Globus pallidus (tissue), 1 donor: ENCODE measurements around the gene RUVBL2.

Source experiments
- DNase-seq: peaks from one replicate; pipeline ENCODE4 v3.0.0-alpha.2; 2015; ENCODE audit warnings: low spot score

The RUVBL2 gene

DNA sequence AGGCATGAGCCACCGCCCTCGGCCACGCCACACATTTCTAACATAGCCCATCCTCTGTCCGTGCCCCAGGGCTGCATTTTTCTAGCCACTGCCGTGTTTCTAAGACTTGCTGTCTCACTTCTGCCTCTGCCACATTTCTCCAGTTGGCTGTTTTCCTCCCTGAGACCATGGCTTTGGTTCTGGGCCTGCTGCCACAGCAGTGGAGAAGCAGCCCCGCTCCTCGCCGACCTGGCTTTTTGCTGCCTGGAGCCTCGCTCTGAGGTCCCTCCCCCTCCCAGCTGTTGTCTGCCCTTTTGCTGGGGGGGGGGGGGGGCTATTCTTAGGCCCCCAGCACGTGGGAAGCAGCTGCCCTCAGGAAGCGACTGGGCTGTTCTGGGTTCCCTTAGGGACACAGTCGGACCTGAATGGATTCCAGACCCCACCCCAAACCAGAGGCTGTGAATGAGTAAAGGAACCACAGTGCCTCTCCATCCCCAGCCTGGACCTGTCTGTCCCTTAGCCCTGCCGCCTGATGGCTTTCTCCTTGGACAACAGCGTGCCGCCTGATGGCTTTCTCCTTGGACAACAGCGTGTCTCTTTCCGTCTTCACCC lies 3.9 kb upstream of the RUVBL2 start:
- no peak for DNase-seq

DNA sequence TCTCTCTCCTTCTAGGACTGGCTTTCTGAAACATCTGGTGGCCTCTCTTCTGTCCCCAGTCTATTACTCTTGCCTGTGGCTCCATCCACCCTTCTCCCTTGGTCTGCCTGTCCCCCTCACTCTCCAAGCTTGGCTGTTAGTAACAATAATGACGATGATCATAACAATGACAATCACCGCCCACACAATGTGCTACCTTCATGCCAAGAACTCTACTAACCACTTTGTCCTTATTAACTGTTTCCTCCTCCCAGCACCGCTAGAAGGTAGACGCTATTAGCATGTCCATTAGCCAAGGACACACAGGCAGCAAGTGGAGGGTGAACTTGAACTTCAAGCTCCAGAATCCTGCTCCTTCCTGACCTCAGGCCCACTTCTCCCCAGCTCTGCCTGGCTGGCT lies 3.3 kb upstream of the RUVBL2 start:
- no peak for DNase-seq

DNA sequence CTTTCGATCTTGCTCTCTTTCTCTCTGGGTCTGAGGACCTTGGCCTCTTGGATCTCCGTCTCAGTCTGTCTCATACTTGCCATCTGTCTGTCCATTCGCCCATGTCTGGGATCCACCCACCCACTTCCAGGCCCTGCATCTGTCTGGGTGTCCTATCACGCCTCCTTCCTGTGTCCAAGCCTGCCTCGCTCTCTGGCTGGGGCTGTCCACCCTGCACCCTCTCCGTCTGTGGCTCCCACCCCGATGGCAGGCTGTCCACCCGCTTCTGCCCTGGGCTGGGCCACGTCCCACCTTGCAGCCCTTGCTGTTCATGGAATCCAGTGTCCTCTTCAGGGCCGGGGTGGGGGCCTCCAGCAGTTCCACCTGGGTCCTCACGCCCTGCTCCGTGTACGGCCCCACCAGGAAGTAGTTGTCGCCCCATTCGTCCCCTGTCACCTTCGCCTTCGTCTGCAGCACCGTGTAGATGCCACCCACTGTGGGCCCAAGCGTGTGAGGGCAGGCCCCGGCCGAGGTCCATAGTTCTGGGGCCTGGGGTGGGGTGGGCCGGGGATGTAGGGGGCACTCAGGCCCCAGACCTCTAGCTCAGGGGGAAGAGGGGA lies 2.6 kb upstream of the RUVBL2 start:
- no peak for DNase-seq

DNA sequence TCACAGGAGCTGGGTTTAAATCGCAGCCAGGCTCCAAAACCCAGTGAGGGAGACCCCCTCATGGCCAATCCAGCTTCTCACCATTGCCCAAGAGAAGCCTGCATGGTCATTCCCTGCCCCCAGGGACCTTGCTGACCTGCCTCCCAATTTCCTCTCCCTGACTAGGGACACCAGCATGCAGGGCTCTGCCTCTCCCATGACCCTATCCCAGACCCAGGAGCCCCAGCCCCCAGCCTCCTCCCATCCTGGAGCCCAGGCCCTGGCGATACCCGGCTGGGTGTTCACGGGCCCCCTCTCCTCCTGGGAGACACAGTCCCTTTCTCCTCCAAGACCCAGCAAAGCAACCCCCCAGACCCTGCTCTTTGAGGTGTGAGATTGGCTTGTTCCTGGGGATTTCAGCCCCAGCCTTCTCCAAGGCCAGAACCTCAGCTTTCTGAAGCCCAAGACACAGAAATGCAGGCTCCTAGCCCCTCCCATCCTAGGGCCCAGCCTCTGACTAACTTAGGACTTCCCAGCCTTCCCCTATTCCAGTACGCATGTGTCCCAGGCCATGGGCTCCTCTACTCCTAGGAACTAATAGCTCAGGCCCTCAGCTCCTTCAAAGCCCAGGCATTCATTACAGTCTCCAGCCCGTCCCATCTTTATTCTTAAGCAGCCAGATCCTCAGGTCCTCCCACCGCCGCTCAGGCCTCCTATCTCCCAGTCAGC lies 1.7 kb upstream of the RUVBL2 start:
- DNase-seq, result no peak

DNA sequence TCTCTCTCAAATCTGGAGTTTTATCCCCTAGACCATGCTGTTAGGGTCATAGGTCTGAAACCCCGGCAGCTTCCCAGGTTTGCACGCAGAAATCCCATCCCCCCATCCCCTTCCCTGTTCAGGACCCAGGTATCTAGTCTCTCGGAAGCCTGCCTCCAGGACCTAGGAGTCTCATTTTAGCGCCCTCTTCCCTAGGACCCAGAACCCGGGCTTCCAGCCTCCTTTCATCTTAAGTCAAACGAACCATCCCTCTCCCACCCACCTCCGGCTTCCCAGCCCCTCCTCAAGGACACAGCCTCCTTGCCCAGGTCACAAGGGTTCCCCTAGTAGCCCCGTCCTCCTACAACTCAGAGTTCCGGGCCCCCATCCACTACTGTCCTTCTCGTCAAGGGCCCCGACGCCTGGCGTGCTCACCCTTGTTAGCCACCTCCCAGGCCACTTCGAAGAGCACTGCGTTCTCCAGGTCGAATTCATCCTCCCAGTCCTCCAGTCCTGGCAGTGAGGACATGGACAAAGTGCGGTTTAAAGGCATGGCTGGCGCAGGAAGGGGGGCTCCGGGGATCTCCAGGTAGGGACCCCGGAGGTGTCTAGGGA lies 1.0 kb upstream of the RUVBL2 start:
- DNase-seq, result no peak

DNA sequence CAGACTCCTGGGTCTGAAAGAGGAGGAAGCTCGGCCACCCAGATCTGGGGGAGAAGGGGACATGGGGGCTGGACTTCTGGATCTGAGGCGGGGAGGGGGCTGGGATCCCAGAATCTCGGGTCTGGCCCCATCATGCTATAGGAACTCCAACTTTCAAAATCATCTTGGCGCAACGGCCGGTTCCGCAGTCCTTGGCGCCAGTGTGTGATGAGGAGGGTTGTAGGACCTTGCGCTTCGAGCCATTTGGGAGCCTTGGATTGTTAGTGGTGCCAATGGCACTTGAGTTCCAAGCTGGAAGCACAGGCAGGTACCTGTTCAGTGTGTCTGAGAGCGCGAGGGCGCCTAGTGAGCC lies 324 bp downstream of the RUVBL2 start:
- no peak for DNase-seq

DNA sequence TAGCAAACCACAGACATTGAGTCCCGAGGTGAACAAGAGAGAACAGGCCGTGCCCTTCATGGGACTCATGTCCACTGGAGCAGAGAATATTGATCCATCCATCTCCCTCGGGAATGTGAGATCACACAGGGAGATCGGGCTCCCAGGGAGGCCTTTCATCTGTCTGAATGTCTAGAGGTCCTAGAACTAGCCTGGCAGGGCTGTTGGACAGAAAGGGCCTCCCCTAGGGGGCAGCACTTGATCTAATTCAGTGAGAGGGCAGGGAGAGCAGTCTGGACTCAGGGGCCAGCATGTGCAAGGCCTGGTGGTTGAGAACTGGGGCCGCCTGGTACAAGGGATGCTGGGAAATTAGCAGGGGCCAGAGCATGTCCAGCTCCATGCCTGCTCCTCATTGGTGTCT lies 4.3 kb downstream of the RUVBL2 start:
- DNase-seq, result no peak

DNA sequence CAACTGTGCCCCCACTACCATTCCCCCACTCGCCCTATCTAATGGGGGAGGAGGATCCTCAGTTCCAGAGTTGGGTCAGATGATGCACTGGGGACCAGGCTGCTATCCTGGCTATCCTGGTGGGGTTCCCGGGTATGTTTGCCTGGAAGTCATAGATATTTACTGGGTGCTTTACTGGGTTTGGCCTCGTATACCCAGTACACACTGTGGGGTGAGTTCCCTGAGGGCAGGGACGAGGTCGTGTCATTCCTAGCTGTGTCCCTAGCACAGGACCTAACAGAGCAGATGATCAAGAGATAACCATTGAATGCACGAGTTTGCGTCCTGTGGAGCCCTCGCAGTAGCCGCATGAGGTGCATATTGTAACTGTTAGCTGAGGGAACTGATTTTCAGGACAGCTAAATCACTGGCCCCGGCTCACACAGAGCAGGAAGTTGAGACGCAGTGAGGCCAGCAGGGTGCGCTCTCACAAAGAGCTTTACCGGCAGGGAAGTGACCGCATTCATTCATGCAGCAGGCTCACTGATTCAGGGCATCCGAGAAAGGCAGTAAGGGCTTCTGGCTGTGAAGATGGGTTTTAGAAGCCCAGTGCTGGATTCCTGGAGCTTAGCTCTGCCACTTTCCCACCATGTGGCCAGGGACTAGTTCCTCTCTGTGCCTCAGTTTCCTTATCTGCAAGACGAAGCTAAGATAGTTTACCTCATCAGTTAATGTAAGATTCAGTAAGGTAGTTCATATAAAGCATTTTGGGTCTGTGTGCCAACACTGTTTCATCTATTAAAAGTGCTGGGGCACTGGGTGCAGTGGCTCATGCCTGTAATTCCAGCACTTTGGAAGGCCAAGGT lies 6.0 kb downstream of the RUVBL2 start:
- DNase-seq, result no peak

DNA sequence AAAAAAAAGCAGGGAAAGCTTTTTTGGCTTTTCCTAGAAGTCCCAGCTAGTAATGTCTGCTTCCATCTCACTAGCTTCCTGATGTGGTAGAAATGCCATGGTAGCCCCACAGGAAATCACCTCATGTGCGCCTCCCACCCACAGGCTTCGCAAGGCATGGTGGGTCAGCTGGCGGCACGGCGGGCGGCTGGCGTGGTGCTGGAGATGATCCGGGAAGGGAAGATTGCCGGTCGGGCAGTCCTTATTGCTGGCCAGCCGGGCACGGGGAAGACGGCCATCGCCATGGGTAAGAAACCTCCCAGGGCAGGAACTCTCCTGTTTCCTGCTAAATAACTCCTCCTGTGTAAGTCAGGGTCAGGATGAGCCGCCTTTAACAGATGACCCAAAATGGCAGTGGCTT lies 10.4 kb downstream of the RUVBL2 start:
- DNase-seq, result no peak

DNA sequence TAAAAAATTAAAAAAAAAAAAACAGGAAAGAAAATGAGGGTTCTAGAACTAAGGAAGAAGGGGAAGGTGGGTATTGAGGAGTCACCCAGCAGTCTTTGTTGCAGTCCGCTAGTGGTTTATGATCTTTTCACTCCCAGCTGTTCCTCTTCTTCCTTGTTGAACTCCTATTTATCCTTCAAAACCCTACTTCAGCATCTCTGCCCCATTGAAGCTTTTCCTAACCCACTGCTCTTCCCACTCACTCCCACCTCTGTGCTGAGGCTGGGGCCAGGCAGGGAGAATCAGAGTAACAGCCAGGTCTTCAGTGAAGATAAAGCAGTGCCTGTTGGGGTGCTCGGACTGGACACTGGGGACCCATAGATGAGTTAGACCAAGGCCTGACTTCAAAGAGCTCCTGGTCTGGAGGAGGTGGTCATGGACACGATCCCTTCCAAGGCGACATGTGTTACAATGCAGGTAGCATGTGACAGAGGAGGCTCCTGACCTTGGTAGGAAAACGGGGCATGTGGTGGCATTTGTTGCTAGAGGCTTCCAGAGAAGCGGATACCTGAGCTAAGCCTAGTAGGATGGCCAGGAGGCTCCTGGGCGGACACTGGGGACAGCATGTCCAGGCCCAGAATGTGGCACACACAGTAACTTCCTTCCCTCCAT lies 11.4 kb downstream of the RUVBL2 start:
- no peak for DNase-seq

DNA sequence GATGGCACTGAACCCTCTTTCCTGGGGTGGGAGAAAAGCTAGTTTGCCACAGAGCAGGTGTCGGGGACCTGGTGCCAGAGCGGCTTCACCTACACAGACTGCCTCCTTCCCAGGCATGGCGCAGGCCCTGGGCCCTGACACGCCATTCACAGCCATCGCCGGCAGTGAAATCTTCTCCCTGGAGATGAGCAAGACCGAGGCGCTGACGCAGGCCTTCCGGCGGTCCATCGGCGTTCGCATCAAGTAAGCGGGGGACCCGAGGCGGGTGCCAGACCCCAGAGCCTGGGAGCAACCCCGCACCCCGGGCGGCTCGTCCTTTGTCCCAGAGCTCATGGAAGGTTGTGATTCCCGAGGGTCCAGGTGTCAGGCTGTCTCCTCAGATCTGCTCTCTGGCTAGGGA lies 13.2 kb downstream of the RUVBL2 start:
- DNase-seq, result no peak

DNA sequence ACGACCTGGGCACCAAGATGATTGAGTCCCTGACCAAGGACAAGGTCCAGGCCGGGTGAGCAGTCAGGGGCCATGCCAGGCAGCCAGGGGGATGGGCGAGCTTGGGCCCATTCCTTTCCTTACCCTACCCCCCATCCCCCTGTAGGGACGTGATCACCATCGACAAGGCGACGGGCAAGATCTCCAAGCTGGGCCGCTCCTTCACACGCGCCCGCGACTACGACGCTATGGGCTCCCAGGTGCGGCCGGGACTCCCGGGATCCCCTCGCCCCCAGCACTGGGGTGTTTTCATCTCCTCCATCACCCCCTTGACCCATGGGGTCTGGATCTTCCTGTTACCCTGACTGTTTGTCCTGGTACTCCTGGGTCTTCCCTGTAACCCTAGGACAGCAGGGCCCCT lies 16.1 kb downstream of the RUVBL2 start:
- DNase-seq, result no peak

DNA sequence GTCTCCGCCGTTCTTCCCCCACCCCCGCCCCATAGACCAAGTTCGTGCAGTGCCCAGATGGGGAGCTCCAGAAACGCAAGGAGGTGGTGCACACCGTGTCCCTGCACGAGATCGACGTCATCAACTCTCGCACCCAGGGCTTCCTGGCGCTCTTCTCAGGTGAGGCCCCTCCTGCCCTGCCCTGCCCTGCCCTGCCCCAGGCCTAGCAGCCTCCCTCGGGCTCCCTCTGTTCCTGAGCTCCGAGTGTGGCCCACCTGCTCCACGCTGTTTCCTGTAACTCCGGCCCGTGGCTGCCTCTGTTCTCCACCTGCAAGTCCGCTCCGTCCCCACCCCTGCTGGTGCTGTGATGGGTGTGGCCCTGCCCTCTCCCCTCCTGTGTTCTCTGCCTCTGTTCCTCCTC lies 16.8 kb downstream of the RUVBL2 start:
- no peak for DNase-seq

DNA sequence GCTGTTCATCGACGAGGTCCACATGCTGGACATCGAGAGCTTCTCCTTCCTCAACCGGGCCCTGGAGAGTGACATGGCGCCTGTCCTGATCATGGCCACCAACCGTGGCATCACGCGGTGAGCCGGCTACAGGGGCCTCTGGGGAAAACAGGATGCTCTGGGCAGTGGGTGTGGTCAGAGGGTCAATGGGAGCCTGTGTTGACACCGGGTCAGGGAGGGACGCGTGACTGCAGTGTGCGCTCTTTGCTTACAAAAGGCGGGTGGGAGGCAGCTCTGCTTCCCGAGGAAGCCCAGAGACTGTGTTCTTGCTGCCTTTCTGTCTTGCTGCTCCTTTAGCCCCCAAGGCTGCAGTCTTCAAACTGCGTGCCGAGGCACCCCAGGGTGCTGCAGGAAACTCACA lies 17.5 kb downstream of the RUVBL2 start:
- DNase-seq, result no peak

DNA sequence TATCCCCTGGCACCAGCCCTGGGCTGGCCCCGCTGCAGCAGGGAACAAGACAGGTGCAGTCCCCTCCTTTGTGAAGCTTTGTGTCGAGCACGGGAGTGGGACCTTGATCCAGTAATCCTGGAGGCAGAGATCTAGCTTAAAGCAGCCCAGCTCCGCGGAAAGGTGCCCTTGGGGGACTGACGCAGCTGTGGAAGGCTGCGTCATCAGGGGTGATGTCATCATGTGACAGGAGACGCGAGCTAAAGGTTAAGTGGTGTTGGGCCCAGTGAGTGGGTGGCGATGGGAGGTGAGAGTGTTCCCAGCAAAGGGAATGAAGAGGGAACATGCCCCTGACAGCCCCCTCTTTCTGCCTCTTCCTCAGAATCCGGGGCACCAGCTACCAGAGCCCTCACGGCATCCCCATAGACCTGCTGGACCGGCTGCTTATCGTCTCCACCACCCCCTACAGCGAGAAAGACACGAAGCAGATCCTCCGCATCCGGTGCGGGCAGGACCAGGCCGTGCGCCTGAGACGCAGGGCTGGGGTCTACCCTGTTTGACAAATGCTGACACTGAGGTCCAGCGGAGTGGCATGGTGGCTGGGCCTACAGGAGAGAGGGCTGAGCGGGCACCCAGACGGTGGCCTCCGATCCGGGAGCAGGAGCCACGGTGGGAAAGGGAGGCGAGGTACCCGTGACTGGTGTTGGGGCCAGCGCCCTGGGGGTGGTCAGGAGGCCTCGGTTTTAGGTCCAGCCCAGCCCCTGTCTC lies 20.6 kb downstream of the RUVBL2 start:
- no peak for DNase-seq

DNA sequence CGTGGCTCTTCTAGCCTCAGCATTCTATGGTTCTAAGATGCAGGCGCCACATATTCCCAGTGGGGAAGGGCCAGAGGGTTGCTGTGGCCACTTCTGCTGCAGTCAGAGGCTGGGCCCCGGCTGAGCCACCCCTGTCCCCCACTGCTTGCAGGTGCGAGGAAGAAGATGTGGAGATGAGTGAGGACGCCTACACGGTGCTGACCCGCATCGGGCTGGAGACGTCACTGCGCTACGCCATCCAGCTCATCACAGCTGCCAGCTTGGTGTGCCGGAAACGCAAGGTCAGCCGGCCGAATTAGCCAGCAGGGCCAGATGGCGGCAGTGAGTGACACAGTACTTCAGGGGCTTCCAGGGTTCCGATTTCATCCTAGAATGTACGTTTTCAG lies 21.2 kb downstream of the RUVBL2 start:
- DNase-seq, result no peak

DNA sequence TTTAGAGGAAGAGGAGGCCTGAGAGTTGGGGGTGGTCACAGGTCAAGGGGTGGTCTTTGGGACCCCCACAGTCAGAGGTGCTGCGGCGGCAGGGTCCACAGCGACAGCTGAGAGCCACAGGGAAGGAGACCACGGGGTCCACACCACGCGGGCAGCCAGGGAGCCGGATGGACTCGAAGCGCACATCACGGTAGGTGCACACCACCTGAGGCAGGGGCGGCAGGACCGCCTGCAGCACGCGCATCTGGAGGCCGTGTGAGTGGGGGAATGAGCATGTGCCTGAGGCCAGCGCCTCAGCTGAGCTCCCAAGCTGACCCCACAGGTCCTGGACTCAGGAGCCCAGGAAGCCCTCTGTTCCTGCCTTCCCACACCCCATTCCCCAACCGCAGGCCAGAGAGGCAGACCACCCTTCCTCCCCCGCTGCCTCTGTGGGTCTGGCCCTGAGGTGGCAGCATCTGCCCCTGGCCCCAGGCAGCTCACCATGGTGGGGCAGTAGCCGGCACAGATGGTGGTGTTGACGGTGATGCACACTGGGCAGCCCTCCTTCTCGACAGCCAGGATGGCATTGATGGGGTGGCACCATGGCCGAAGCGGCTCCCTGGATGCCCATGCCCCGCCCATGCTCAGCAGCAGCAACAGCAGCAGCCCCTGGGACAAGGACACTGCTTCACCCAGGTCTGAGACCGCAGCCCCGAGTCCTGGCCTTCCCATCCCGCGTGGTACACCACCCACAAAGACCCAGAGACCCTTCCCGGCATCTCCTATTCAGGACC lies 22.6 kb downstream of the RUVBL2 start:
- no peak for DNase-seq

DNA sequence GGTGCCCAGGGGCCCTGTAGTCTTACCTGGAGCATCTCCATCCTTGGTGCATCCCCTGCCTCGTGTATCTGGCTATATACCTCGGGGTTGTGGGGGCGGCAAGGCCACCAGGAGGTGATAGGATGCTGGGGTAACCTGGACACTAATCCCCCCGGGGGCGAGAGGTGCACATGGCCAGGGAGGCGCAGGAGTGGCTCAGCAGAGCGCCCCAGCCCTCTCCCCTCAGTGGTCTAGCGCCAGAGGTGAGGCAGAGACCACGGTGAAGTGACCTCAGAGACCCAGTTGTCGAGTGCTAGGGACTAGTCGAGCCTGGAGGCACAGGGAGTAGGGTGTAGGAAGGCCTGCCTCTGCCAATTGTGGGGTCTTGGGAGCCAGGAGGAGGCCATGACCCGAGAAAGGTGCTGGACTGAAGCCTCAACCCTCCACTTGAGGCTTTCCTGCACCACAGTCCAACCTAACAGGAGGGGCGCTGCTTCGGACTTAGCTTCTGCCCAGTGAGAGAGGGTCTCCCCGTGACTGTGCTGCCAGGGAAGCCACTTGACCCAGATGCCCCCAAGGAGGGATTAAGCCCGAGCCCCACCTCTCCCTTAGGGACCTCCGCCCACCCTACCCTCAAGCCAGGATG lies 23.5 kb downstream of the RUVBL2 start, which contains the start of gene LHB:
LHB (minus strand) TSS at position 51 of the 625 bp plus-strand sequence; CDS start at position 41, 10 bp downstream.
- DNase-seq, result no peak

DNA sequence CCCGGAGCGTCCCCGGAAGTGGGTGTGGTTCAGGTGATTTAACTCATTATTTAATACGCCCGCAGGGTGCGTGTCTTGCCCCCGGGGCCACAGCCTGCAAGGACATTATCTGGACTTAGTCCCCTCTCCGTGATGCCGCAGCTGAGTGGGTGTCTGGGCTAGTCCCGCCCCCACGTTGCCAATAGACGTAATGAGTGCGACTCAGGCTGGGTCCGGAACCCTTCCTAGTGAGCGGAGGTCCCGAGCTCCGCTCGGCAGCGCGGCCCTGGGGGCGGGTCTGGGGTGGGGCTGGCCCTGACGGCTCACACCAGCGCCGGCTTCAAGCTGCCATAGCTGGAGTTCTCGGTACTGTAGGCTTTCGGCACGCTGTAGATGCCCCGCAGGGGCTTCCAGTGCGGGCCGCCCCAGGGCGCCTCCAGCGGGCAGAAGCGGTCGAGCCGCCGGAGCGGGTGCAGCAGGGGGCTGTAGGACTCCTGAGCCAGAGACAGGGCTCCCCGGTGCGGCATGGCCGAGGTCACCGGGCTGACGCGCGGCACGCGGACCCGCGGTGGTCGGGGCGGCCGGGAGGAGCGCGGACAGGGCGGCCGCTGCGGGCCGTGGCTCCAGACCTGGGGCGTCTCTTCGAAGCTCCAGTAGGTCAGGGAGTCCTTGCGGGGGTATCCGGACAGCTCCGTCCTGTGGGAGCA lies 24.1 kb downstream of the RUVBL2 start:
- no peak for DNase-seq
